Neural progenitor cell (in vitro differentiated cells): ENCODE data around the gene CHSY3.

Experiments
- EZH2 ChIP-seq: fragments of 200-600 bp; sonication (generic); IDR thresholded peaks from 2 replicates; pipeline ENCODE4 v1.6.1; 2017; ENCODE audit warnings: antibody characterized with exemption, mild to moderate bottlenecking, moderate library complexity
- TF ChIP-seq, protein P1 (sequence below): fragments of 200-600 bp; sonication (generic); IDR thresholded peaks from 2 replicates; pipeline ENCODE4 v1.5.1; 2017; ENCODE audit warnings: antibody characterized with exemption, mild to moderate bottlenecking

DNA sequence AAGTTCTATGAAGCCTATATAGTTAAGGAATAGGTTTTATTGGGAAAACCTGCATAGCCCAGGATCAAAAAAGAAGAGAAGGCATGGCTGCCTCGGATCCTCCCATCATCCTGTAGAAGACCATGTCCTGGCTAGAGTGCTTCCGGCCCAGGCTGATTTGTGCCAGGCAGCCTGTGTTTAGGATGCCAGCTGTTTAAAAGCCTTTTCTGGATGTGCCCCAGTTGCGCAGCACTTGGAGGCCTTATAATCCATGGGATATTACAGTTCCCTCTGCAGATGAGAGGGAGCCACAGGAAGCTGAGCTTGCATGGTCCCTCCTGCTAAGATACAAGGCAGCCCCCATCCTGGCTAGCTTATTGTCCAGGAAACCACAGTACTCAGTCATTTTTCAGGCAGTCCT lies 97.9 kb downstream of the CHSY3 start:
- TF ChIP-seq, protein P1, sequence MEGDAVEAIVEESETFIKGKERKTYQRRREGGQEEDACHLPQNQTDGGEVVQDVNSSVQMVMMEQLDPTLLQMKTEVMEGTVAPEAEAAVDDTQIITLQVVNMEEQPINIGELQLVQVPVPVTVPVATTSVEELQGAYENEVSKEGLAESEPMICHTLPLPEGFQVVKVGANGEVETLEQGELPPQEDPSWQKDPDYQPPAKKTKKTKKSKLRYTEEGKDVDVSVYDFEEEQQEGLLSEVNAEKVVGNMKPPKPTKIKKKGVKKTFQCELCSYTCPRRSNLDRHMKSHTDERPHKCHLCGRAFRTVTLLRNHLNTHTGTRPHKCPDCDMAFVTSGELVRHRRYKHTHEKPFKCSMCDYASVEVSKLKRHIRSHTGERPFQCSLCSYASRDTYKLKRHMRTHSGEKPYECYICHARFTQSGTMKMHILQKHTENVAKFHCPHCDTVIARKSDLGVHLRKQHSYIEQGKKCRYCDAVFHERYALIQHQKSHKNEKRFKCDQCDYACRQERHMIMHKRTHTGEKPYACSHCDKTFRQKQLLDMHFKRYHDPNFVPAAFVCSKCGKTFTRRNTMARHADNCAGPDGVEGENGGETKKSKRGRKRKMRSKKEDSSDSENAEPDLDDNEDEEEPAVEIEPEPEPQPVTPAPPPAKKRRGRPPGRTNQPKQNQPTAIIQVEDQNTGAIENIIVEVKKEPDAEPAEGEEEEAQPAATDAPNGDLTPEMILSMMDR = no peak
- no peak for TF ChIP-seq EZH2
